Activated naive CD8-positive, alpha-beta T cell treated with anti-CD3 and anti-CD28 coated beads, Interleukin-2, amount 10 ng/mL, durations not matched to agents 7 days and 5 days (primary cell): ENCODE results near the gene SLIT1. TPM values are rescaled to one million over a fixed set of nuclear protein-coding genes. Genes with fewer than 3 reads are reported as not detected.

Source experiments
- ATAC-seq: fragments of 150-1000 bp; cut with Tn5 transposase; one replicate; pipeline ENCODE4 v1.10.0; 2021; ENCODE audit warnings: low read depth, moderate library complexity
- POLR2A ChIA-PET: fragments of 350-600 bp; sonication (Branson Sonifier 250); formaldehyde crosslinking; loops from one replicate; lab custom pipeline; 2021; ENCODE audit warnings: antibody characterized with exemption; lab: Charles Lee
- DNase-seq: peaks from one replicate; pipeline ENCODE4 v3.0.0; 2021
- H3K27ac Mint-ChIP-seq: one replicate; pipeline ENCODE4 v1.8.0; 2022; ENCODE audit warnings: mild to moderate bottlenecking, mixed read lengths
- H3K27me3 Mint-ChIP-seq: one replicate; pipeline ENCODE4 v1.8.0; 2022; ENCODE audit warnings: mild to moderate bottlenecking, moderate library complexity, mixed read lengths
- H3K36me3 Mint-ChIP-seq: one replicate; pipeline ENCODE4 v1.8.0; 2021; ENCODE audit warnings: mild to moderate bottlenecking, mixed read lengths
- H3K4me1 Mint-ChIP-seq: one replicate; pipeline ENCODE4 v1.8.0; 2021; ENCODE audit warnings: mixed read lengths
- H3K4me3 Mint-ChIP-seq: one replicate; pipeline ENCODE4 v1.8.0; 2022; ENCODE audit warnings: mild to moderate bottlenecking, moderate library complexity, mixed read lengths
- H3K9me3 Mint-ChIP-seq: one replicate; pipeline ENCODE4 v1.8.0; 2021; ENCODE audit warnings: mixed read lengths
- total RNA-seq, 2 experiments: library from RNA; stranded (reverse); gene quantifications; one replicate each; pipeline ENCODE4 v1.2.3, GENCODE V29; 2021

The SLIT1 gene
- total RNA-seq, 2 experiments from 2014 or later, result 0.37 to 0.44 TPM

GRCh38 chr10:97081621-97082235 lies 104.0 kb downstream of the SLIT1 start:
- Mint-ChIP-seq H3K4me1 (no peaks in the 10 kb centered on the region), H3K27me3 (peaks cover 25% of the 10 kb centered on the region), H3K9me3 (no peaks in the 10 kb centered on the region), H3K36me3 (no peaks in the 10 kb centered on the region), H3K4me3 (no peak overlapping the region), H3K27ac (no peak overlapping the region)
- ATAC-seq (peak; percentile 33), DNase-seq (peak; percentile 78)
- POLR2A ChIA-PET, result no interaction called here

GRCh38 chr10:97080051-97080776 lies 105.5 kb downstream of the SLIT1 start:
- ATAC-seq, result no peak
- H3K36me3 Mint-ChIP-seq, result no peaks in the 10 kb centered on the region
- no peaks in the 10 kb centered on the region for H3K4me1 Mint-ChIP-seq
- H3K27ac Mint-ChIP-seq, result no peak overlapping the region
- H3K4me3 Mint-ChIP-seq, result no peak overlapping the region
- peaks cover 25% of the 10 kb centered on the region for H3K27me3 Mint-ChIP-seq
- H3K9me3 Mint-ChIP-seq, result no peaks in the 10 kb centered on the region
- POLR2A ChIA-PET, result no interaction called here
- no peak for DNase-seq

DNA sequence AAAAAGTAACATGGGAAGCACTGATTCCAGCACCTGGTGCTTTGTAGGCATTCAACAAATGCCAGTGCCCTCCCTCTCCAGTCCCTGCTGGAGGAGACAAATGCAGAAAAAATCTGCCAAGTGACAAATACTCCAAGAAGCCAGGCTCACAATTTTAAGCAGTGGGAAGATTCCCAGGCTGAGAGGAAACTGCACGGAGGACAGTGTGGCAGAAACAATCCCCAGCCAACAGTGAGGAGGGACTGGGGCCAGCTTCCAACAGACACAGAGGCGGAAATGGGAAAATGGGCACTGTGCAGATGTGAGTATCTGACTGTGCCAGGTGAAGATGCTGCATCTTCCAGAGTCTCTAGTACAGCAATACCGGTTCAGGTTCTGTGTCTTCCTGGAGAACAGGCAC lies 106.3 kb downstream of the SLIT1 start:
- POLR2A ChIA-PET, result no interaction called here
- Mint-ChIP-seq H3K36me3 (no peaks in the 10 kb centered on the region), H3K4me3 (no peak overlapping the region), H3K9me3 (no peaks in the 10 kb centered on the region), H3K4me1 (no peaks in the 10 kb centered on the region), H3K27me3 (peaks cover 23% of the 10 kb centered on the region), H3K27ac (no peak overlapping the region)
- DNase-seq, result no peak
- ATAC-seq, result no peak

DNA sequence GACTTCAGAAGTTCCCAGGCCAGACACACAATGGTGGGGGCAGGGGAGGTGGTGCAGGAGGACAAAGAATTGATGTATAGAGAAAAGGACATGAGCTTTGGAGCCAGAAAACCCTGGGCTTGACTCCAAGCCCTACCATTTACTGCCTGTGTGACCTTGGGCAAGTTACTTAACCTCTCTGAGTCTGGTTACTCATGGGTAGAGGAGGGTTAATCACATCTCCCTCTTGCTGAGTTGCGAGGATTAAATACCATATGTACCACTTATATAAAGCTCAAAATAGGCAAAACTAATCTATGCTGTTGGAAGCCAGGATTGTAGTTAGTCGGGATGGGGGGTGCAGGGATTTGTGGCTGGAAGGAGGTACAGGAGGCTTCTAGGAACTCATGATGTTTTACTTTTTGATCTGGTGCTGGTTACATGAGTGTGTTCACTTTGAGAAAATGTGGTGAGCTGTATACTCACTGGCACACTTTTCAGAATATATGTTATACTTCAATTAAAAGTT lies 106.8 kb downstream of the SLIT1 start:
- Mint-ChIP-seq H3K27me3 (peaks cover 23% of the 10 kb centered on the region), H3K4me1 (no peaks in the 10 kb centered on the region), H3K36me3 (no peaks in the 10 kb centered on the region), H3K4me3 (no peak overlapping the region), H3K27ac (no peak overlapping the region), H3K9me3 (no peaks in the 10 kb centered on the region)
- ATAC-seq, result no peak
- POLR2A ChIA-PET, result no interaction called here
- DNase-seq, result no peak

- DNase-seq (no peak), ATAC-seq (no peak)
- POLR2A ChIA-PET, result no interaction called here
- Mint-ChIP-seq H3K36me3 (no peaks in the 10 kb centered on the region), H3K27me3 (peaks cover 23% of the 10 kb centered on the region), H3K27ac (no peak overlapping the region), H3K4me1 (no peaks in the 10 kb centered on the region), H3K9me3 (no peaks in the 10 kb centered on the region), H3K4me3 (no peak overlapping the region)
Observed at GRCh38 chr10:97078261-97078937, 107.4 kb downstream of the SLIT1 start.

- POLR2A ChIA-PET, result interaction anchor here (0.5 kb wide), 1 partner anchor 321 kb away, joined by 3 read pairs; no protein-coding TSS in a partner anchor
- Mint-ChIP-seq H3K27ac (no peak overlapping the region), H3K36me3 (no peaks in the 10 kb centered on the region), H3K4me3 (no peak overlapping the region), H3K27me3 (peaks cover 24% of the 10 kb centered on the region), H3K4me1 (no peaks in the 10 kb centered on the region), H3K9me3 (no peaks in the 10 kb centered on the region)
- no peak for DNase-seq
- ATAC-seq, result no peak
Observed at GRCh38 chr10:97076781-97077180, 109.0 kb downstream of the SLIT1 start.

- Mint-ChIP-seq H3K27ac (no peak overlapping the region), H3K36me3 (no peaks in the 10 kb centered on the region), H3K9me3 (no peaks in the 10 kb centered on the region), H3K4me3 (no peak overlapping the region), H3K4me1 (no peaks in the 10 kb centered on the region), H3K27me3 (peaks cover 25% of the 10 kb centered on the region)
- ATAC-seq, result no peak
- POLR2A ChIA-PET, result interaction anchor here (0.5 kb wide), 1 partner anchor 322 kb away, joined by 3 read pairs; no protein-coding TSS in a partner anchor
- DNase-seq, result no peak
Observed at GRCh38 chr10:97075961-97076525, 109.7 kb downstream of the SLIT1 start.

DNA sequence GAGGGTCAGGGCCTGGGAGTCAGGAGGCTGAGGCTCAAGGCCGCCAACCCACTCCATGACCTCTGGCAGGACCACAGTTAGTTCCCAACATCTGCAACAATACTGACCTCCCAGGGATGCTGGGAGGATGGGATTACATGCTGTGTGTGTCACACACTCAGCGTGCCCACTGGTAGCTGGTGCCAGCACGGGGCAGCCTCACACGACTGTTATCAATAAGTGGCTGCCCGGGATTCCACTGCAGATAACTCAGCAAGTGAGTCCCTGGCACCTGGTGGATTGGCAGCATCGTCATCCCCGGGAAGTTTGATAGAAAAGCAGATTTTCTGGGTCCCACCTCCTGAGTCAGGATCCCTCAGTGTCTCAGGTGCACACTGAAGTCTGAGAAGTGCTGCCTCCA lies 110.3 kb downstream of the SLIT1 start:
- DNase-seq, result no peak
- no peaks in the 10 kb centered on the region for H3K9me3 Mint-ChIP-seq
- no peak overlapping the region for H3K27ac Mint-ChIP-seq
- POLR2A ChIA-PET, result no interaction called here
- no peak overlapping the region for H3K4me3 Mint-ChIP-seq
- no peak for ATAC-seq
- peaks cover 21% of the 10 kb centered on the region for H3K27me3 Mint-ChIP-seq
- no peaks in the 10 kb centered on the region for H3K36me3 Mint-ChIP-seq
- H3K4me1 Mint-ChIP-seq, result no peaks in the 10 kb centered on the region

DNA sequence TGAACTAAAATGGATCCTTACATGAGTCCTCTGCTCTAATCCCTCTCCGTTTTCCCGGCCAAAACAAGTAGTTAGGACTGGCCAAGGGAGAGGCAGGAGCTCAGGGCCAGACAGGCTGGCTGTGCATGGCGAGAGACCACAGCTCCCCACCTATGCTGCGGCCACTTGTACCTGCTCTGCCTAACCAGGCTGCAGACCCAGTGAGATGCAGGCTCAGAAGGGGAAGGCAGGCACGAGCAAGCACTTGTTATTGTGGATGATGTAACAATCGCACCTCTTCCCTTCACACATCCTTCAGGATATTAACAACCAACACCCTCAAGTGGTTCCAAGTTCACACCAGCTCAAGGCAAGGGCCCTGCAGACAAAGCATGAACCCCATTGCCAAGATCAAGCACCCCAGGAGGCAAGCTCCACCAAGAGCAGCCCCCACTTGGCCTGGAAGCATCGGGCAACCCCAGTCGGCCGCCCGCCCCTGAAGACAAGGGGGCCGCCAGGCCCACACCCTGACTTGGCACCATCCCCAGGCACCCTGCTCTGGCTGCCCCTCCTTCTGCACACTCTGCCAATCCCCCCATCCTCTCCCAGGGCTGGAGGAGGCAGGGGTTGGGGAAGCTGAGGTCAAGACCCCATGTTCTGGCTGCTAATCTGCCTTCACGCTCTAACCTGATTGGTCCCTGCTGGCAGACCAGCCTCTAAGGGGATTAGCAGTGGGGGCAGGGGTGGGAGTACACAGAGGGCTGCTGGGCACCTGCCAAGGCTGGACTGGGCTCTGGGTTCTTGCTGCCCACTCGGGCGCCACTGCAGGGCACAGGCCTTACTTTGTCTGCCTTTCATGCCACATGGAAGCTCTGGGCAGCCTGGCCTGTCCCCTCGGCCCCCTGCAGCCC lies 111.3 kb downstream of the SLIT1 start:
- POLR2A ChIA-PET, result no interaction called here
- no peak overlapping the region for H3K4me3 Mint-ChIP-seq
- H3K9me3 Mint-ChIP-seq, result peaks cover 5% of the 10 kb centered on the region
- DNase-seq (no peak), ATAC-seq (no peak)
- H3K36me3 Mint-ChIP-seq, result no peaks in the 10 kb centered on the region
- no peak overlapping the region for H3K27ac Mint-ChIP-seq
- H3K4me1 Mint-ChIP-seq, result peaks cover 5% of the 10 kb centered on the region
- H3K27me3 Mint-ChIP-seq, result peaks cover 19% of the 10 kb centered on the region

DNA sequence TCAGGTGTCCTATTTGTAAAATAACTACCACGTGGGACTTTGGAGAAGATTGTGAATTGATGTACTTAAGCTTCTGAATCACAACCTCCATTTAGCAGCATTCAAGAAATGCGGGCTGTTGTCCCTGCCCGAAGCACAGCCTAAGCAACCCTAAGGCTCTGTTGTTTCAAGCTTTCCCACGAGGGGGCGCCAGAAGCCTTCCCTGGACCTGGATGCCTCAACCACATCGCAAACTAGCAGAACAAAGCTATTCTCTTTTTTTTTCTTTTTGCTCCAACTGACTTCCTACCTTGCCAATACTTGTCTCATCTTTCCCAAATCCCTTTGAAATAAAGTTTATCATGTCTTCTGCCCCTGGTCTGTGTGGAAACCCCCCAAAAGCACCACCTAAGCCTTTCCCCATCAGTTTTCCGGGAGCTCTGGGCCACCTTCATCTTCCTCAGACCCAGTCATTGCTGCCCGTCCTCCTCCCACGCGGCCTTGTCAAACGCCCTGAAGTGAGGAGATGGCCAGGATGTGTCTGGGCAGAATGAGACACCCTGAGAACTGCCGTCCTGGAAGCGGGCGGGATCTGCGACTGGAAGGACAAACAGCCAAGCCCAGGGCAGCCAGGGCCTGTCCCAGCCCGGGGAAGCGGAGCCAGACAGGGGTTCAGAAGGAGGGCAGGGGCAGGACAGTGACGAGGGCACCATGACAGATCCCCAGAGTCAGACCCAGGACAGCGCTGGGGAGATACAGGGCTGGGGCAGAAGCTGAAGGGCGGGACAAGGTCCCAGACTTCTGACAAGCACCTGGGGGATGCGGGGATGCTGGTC lies 112.7 kb downstream of the SLIT1 start:
- DNase-seq (peak; percentile 83), ATAC-seq (peak; percentile 72)
- H3K27ac Mint-ChIP-seq, result no peak overlapping the region
- no peak overlapping the region for H3K4me3 Mint-ChIP-seq
- H3K27me3 Mint-ChIP-seq, result peaks cover 10% of the 10 kb centered on the region
- peaks cover 9% of the 10 kb centered on the region for H3K4me1 Mint-ChIP-seq
- H3K9me3 Mint-ChIP-seq, result peaks cover 8% of the 10 kb centered on the region
- POLR2A ChIA-PET, result no interaction called here
- H3K36me3 Mint-ChIP-seq, result no peaks in the 10 kb centered on the region

DNA sequence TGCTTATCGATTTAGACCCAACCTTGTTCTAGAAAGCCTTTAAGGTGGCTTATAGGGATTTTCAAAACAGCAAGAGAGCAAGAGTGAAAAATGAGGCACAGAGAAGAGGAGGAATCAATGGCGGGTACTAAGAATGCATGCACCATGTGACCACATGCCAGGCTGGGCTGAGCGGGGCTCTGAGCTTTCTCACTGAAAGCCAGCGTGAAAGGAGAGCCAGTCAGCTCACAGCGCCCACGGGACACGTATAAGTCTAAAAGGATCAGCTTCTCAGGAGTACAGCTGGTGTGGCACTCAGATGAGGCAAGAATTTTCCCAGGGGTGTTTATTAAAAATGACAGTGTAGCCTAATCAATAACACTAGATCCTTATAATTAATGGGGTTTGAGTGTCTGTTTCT lies 114.3 kb downstream of the SLIT1 start:
- no peak for DNase-seq
- no peak for ATAC-seq
- peaks cover 8% of the 10 kb centered on the region for H3K27me3 Mint-ChIP-seq
- peaks cover 8% of the 10 kb centered on the region for H3K9me3 Mint-ChIP-seq
- POLR2A ChIA-PET, result interaction anchor here (0.8 kb wide), 1 partner anchor 162 kb away, joined by 3 read pairs; no protein-coding TSS in a partner anchor
- no peak overlapping the region for H3K4me3 Mint-ChIP-seq
- H3K4me1 Mint-ChIP-seq, result peaks cover 9% of the 10 kb centered on the region
- no peaks in the 10 kb centered on the region for H3K36me3 Mint-ChIP-seq
- H3K27ac Mint-ChIP-seq, result no peak overlapping the region
